GM18951 (cell line): ENCODE results near the gene HECTD4.

ENCODE experiments used
- POLR2A ChIP-seq: IDR thresholded peaks from 4 replicates; pipeline ENCODE4 v1.6.1; 2011; ENCODE audit warnings: mild to moderate bottlenecking; ENCODE audit not compliant: insufficient read length, insufficient read depth; ENCODE audit errors: extremely low read depth
- in situ Hi-C: fragments of 300-500 bp; cut with MboI; formaldehyde crosslinking; loops from one replicate; pipeline ENCODE4 v1.12.0; 2022; ENCODE audit warnings: low sequenced_read_pairs, mixed read lengths, inconsistent platforms; ENCODE audit not compliant: unreplicated experiment

Gene HECTD4

DNA sequence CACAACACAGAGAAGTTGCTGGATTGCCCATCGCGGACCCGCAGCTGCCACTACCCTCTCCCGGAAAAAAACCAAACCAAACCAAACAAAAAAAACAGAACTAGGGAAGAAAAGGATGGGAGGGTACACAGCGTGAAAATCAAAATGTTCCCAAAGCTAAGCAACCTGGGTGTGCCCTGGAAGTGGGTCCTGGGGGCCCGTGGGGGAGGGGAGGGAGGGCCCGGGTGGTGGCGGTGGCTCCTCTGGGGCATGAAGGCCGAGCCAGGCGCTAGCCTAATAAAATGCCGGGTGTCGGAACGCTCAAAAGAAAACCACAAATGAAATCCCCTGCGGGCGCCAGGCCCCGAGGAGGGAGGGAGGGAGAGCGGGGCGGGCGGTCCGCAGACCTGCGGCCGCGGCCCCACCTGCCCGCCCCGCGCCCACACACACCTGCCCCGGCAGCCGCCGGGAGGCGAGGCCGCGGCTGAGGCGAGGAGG, 787 bp downstream of the HECTD4 start:
- no peak for TF ChIP-seq POLR2A
- in situ Hi-C loops, result loop anchor here (10.0 to 25.0 kb wide), 2 partner anchors 177 to 444 kb away; no protein-coding TSS in a partner anchor

DNA sequence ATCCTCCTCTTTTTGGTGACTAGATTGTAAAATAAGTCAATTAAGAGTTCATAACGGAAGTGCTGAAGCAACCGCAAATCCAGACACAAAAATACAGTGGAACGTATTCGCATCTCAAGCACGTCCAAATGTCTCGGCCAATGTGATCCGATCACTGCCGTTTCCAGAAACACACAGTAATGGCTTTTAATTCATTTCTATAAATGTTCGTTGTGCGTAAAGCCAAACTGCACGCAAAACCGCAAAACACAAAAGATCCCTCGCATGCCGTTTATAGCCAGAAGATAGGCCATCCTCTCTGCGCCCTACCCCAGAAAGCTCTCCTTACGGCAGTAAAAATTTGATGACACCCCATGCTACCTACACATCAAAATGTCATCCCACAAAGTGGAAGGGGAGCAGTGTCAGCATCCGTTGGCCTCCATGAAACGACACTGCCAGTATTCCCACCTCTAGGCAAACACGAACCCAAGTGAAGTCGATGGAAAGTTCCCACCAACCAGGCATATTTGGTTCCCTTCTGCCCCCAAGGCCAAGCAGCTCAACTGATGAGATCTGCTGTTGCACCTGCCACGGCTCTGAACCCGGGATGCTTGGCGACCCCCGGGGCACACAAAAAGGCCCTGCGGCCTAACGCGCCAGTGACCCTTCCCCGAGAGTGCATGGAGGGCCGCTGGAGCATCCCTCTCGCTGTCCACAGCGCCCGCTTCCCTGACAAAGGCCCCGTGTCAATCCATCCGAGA, 1.4 kb downstream of the HECTD4 start:
- no peak for TF ChIP-seq POLR2A
- in situ Hi-C loops, result loop anchor here (10.0 to 25.0 kb wide), 2 partner anchors 176 to 444 kb away; no protein-coding TSS in a partner anchor

DNA sequence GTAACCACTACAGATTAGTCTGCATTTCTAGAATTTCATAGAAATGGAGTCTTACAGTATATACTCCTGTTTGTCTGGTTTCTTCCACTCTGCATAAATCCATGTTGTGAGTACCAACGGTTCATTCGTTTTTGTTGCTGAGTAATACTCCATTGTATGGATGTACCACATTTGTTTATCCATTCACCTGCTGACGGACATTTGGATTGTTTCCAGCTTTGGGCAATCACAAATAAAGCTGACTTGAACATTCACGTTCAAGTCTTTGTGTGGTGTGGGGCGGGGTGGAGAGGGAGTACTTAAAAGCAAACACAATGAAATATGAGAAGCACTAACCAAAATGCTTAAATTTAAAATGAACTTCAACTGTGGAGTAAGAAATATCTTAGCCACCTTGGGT, 7.1 kb downstream of the HECTD4 start:
- TF ChIP-seq POLR2A, result no peak
- in situ Hi-C loops, result loop anchor here (25.0 kb wide), 1 partner anchor 438 kb away; no protein-coding TSS in a partner anchor

DNA sequence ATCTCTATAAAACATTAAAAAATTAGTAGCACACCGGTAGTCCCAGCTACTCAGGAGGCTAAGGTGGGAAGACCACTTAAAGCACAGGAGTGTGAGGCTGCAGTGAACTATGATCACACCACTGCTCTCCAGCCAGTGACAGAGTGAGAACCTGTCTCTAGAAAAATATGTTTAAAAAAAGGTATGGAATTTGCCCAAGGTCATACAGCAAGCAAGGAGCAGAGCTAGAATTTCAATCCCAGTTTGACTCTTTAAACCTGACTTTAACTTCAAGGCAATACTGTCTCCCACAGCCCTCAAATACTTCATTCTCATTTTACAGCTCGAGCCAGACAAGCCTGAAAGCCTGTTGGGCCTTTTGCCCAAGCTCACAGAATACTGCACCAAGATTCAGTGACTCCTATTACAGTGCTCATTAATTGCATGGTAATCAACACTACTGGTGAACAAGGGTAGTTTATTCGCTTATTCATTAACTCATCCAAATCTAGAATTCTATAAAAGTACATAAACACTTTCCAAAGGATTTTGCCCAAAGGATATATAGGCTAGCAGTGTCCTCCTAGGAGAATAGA, 8.0 kb downstream of the HECTD4 start:
- TF ChIP-seq POLR2A, result no peak
- in situ Hi-C loops, result no loop called here

- in situ Hi-C loops, result no loop called here
- TF ChIP-seq POLR2A, result no peak
Observed at GRCh38 chr12:112370868-112371510, 11.2 kb downstream of the HECTD4 start.

DNA sequence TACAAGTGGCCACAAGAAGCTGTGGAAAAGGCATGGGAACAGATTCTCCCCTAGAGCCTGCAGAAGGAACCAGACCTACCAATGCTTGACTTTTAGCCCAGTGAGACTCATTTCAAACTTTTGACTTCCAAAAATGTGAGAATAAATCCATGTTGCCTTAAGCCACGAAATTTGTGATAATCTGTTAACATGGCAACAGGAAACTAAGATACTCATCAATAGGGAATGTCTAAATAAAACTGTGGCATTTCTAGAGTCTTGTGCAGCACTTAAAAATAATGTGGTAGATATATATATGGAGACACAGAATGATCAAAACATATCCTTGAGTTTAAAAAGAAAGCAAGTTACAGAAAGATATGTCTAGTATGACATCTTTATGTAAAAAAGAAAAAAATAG, 12.0 kb downstream of the HECTD4 start:
- TF ChIP-seq POLR2A, result no peak
- in situ Hi-C loops, result no loop called here

- TF ChIP-seq POLR2A, result no peak
- in situ Hi-C loops, result no loop called here
Observed at GRCh38 chr12:112368856-112369255, 13.4 kb downstream of the HECTD4 start.

- TF ChIP-seq POLR2A, result no peak
- in situ Hi-C loops, result no loop called here
Observed at GRCh38 chr12:112367965-112368364, 14.3 kb downstream of the HECTD4 start.

GRCh38 chr12:112362310-112362709, 19.9 kb downstream of the HECTD4 start:
- in situ Hi-C loops, result no loop called here

GRCh38 chr12:112361271-112361670, 21.0 kb downstream of the HECTD4 start:
- no peak for TF ChIP-seq POLR2A
- in situ Hi-C loops, result no loop called here

More at GRCh38 chr12:112362310-112362709, 19.9 kb downstream of the HECTD4 start:
- TF ChIP-seq POLR2A, result no peak

GRCh38 chr12:112359290-112359689, 22.9 kb downstream of the HECTD4 start:
- no peak for TF ChIP-seq POLR2A

DNA sequence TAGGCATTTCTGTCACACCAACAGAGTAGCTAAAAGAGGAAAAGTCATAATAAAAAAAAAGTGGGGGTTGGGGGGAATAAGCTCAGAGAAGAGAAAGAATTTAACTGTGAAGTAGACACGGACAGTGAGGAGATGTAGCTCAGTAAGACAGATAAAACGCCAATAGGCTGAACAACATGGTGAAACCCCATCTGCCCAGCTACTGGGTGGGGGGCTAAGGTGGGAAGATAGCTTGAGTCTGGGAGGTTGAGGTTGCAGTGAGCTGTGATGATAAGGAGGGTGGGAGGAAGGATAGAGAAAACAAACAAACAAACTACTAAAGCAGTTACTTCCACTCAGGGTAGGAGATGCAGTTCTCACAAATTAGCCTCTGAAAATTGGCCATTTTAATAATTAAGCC, 25.0 kb downstream of the HECTD4 start:
- TF ChIP-seq POLR2A, result no peak
- in situ Hi-C loops, result no loop called here

More at GRCh38 chr12:112359290-112359689, 22.9 kb downstream of the HECTD4 start:
- in situ Hi-C loops, result no loop called here

- no peak for TF ChIP-seq POLR2A
Observed at GRCh38 chr12:112354399-112354798, 27.8 kb downstream of the HECTD4 start.

More at GRCh38 chr12:112354399-112354798, 27.8 kb downstream of the HECTD4 start:
- in situ Hi-C loops, result no loop called here
